Mucosa of descending colon (tissue), 3 donors: Measurements from ENCODE around the gene ABLIM2. TPM values are rescaled to one million over a fixed set of nuclear protein-coding genes. Genes with fewer than 3 reads are reported as not detected.
A peak's percentile ranks its signal among the peaks of the same experiment; 100 is the strongest.

Experiments used
- ATAC-seq: fragments of 200-7000 bp; cut with Tn5 transposase; one replicate; pipeline ENCODE4 v1.9.1; 2020; ENCODE audit warnings: mild to moderate bottlenecking, moderate library complexity
- DNase-seq, 3 donors: peaks; one replicate each; pipeline ENCODE4 v3.0.0-alpha.2; 2020
- H3K36me3 ChIP-seq: fragments of 200-600 bp; one replicate; pipeline ENCODE4 v1.8.0; 2021; ENCODE audit warnings: low read depth, mild to moderate bottlenecking
- H3K4me1 ChIP-seq: fragments of 200-600 bp; one replicate; pipeline ENCODE4 v1.8.0; 2021; ENCODE audit warnings: low read depth, mild to moderate bottlenecking
- H3K4me3 ChIP-seq: fragments of 200-600 bp; one replicate; pipeline ENCODE4 v1.8.0; 2021; ENCODE audit warnings: mild to moderate bottlenecking
- H3K9me3 ChIP-seq: fragments of 200-600 bp; one replicate; pipeline ENCODE4 v1.8.0; 2021; ENCODE audit warnings: mild to moderate bottlenecking
- CTCF ChIP-seq: fragments of 200-600 bp; IDR thresholded peaks from one replicate; pipeline ENCODE4 v1.8.0; 2022; ENCODE audit warnings: antibody characterized with exemption, mild to moderate bottlenecking
- intact Hi-C, 2 donors: fragments of 100-400 bp; cut with DNase I in 1 of 2; cut with micrococcal nuclease in 1 of 2; formaldehyde crosslinking; loops; one replicate each; pipeline versions ENCODE4 v1.11.0 to v1.11.1; 2022; cut with DNase I, micrococcal nuclease
- total RNA-seq, 3 donors: library from RNA; stranded (reverse); fragmentation: NEBNext Ultra II Directional in 2 of 3; extraction: Animal tissue kit (Norgen Biotek cat#: 25700) in 2 of 3; gene quantifications; one replicate each; pipeline versions ENCODE4 v1.2.1 to v1.2.4, GENCODE V29; 2021 to 2023
- donor health status: DM: no; HTN: no; CAD: no; lungs with moderate emphysema.
- donor health status: DM: no; HTN: no; CAD: no.
- donor health status: DM: no; HTN: yes; CAD: no.

The ABLIM2 gene
- total RNA-seq, 3 donors from 2014 or later: 15.0 to 15.8 (median 15.5) TPM

GRCh38 chr4:7960017-7960789 is 198.4 kb downstream of the ABLIM2 start:
- no peak overlapping the region for H3K4me3 ChIP-seq
- intact Hi-C loops: no loop called here
- H3K4me1 ChIP-seq: peaks cover 11% of the 10 kb centered on the region
- ATAC-seq (no peak), DNase-seq (no peak)
- no peaks in the 10 kb centered on the region for H3K9me3 ChIP-seq
- H3K36me3 ChIP-seq: no peaks in the 10 kb centered on the region
- no peak for TF ChIP-seq CTCF

- no peak for ATAC-seq
- TF ChIP-seq CTCF: no peak
- Histone ChIP-seq H3K36me3 (no peaks in the 10 kb centered on the region), H3K9me3 (no peaks in the 10 kb centered on the region), H3K4me1 (peaks cover 11% of the 10 kb centered on the region), H3K4me3 (no peak overlapping the region)
- intact Hi-C loops: no loop called here
- no peak for DNase-seq
These were observed 199.5 kb downstream of the ABLIM2 start for GRCh38 chr4:7959078-7959477.

- DNase-seq (no peak), ATAC-seq (peak; percentile 79)
- Histone ChIP-seq H3K4me3 (no peak overlapping the region), H3K9me3 (peaks cover 2% of the 10 kb centered on the region), H3K4me1 (peaks cover 11% of the 10 kb centered on the region), H3K36me3 (no peaks in the 10 kb centered on the region)
- intact Hi-C loops: no loop called here
- no peak for TF ChIP-seq CTCF
These were observed 201.5 kb downstream of the ABLIM2 start for GRCh38 chr4:7956934-7957656.

GRCh38 chr4:7956270-7956808 is 202.3 kb downstream of the ABLIM2 start:
- no peak for TF ChIP-seq CTCF
- Histone ChIP-seq H3K4me3 (no peak overlapping the region), H3K36me3 (no peaks in the 10 kb centered on the region), H3K4me1 (peaks cover 9% of the 10 kb centered on the region), H3K9me3 (peaks cover 2% of the 10 kb centered on the region)
- intact Hi-C loops: no loop called here
- no peak for DNase-seq
- ATAC-seq: peak; percentile 56

- ATAC-seq: no peak
These were observed 203.2 kb downstream of the ABLIM2 start for GRCh38 chr4:7955393-7955792.

More at GRCh38 chr4:7955393-7955792, 203.2 kb downstream of the ABLIM2 start:
- Histone ChIP-seq H3K36me3 (no peaks in the 10 kb centered on the region), H3K9me3 (peaks cover 2% of the 10 kb centered on the region), H3K4me3 (no peak overlapping the region), H3K4me1 (peaks cover 9% of the 10 kb centered on the region)
- intact Hi-C loops: no loop called here
- TF ChIP-seq CTCF: no peak
- DNase-seq: no peak
